HG02870 (cell line): Measurements from ENCODE around the gene ANO2.

Source experiments
- ATAC-seq: cut with Tn5 transposase; IDR thresholded peaks from one replicate; pipeline ENCODE4 v1.9.1; 2021; ENCODE audit warnings: mild to moderate bottlenecking, moderate library complexity; ENCODE audit not compliant: unreplicated experiment

ANO2 gene

GRCh38 chr12:5521456-5522325 lies 423.4 kb downstream of the ANO2 start:
- no peak for ATAC-seq

- ATAC-seq: no peak
Measured at GRCh38 chr12:5520831-5521230, 424.2 kb downstream of the ANO2 start.

DNA sequence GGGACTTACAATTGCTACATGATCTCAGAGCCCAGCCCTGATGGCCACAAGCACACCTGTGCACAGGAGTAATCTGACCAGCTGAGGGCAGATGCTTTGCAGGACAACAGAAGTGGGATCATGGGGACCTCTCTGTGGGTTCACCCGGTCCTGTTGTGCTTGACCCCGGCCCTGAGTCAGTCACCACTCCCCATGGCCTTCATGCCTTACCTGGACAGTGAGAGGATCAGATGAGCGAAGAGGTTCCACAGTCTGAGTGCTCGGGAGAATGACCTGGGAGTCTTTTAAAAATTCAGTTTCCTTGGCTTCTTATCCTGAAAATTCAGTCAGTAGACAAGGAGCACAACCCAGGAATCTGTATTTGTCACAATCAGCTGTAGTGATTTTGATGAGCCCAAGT lies 425.0 kb downstream of the ANO2 start:
- ATAC-seq: no peak

DNA sequence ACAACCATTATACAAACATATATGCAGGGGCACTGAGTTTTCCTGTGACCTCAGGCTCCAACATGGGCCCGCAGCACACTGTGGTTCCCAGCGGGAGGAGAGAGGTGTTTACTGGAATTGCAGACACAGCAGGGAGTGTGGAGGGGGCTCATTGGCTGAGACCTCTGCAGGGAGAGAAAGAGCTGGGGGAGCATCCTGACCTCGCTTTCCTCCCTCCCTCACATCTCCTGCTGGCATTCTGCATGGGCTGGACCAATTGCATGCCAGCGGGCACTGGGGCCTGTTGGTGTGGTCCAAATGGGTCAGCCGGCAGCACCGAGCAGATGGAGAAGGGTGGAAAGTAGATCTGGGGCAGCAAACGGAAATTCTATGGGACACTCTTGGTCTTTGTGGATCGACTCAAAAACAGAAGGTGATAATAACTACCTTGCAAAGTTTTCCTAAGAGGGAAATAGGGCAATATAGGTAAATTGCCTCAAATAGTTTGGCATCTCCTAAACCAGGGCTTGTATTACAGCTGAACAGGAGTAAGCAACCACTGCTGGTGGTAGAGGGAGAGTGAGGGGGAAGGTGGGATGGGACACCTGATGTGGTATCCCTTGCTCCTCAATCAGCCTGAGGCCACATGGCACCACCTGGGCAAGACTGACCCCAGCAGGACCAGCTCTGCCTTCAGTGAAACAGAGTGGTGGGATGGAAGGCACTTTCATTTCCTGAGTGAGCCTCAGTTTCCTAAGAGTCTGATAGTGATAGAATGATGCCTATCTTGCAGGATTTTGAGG lies 426.3 kb downstream of the ANO2 start:
- no peak for ATAC-seq

DNA sequence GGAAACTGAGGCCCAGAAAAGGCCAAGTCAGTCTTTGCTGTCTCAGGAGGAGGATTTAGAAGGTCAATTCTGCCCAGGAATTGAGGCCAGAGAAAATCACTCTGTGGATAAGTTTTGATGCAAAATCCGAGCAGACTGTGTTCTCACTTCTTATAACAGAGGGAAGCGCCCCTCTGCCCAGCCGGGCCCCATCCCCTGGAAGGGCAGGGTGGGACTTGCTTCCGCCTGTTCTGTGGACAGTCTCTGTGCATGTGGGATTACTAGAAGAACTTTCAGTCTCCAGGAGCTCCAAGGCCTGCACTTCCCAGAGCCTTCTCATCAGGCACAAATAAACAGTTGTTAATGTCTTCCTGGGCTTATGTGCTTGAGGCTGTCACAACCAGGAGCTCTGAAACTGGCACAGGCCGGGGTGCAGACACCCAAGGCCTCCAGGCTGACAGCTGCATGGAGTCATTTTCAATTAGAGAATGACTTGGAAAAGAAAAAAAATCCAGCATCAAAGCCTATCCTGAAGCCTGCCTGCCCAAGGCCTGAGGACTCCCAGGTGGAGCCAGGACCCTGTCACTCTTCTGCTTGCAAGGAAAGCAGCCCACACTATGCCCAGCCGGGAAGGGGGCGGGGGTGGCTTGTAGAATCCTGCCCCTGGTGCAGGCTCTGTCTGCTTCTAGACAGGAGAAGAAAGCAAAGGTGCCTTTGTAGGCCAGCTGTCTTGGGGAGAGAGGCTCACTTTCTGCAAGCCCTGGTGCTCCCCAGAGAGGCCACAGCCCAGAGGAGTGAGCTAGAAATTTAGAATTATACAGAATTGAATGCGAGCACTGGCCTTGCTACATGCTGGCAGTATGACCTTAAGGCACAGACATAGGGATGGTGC lies 428.5 kb downstream of the ANO2 start:
- ATAC-seq: no peak

DNA sequence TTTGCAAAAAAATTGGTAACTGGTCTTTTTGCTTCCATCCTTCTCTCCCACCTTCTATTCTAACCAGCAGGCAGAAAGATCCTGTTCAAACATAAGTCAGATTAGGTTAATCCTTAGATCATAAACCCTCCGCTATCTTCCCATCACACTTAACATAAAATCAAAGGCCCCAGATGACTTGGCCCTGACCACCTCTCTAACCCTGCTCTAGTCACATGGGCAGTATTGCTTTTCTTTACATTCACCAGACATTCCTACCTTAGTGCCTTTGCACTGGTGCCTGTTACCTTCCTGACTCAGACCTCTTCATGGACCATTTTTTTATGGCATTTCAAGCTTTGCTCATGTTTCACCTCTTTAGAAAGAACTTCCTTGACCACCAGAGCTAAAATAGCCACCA lies 429.6 kb downstream of the ANO2 start:
- no peak for ATAC-seq

- no peak for ATAC-seq
Measured at GRCh38 chr12:5514545-5514944, 430.5 kb downstream of the ANO2 start.

DNA sequence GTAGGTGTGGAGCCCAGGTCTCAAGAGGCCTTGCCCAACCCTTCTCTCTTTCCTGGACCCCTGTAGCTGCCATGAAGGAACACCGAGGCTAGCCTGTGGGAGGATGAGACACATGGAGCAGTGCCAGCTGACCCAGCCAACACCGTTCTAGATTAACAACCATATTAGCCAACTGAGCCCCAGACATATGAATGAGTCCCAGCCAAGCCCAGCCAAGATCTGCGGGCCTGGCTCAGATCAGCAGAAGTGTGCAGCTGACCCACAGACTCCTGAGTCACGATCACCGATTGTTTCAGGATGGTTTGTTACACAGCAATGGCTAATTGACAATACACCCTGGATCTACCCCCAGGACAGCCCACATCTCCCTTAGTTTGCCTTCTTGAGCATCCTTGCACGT lies 431.0 kb downstream of the ANO2 start:
- ATAC-seq: no peak

GRCh38 chr12:5513406-5513805 lies 431.7 kb downstream of the ANO2 start:
- no peak for ATAC-seq
